Stimulated activated CD4-positive, alpha-beta T cell treated with anti-CD3 and anti-CD28 coated beads, TNF-alpha, amount 100 ng/mL, for 48 hours (primary cell): ENCODE measurements around the gene SNAPIN.
"Not testable (repeated sequence)": the region's sequence is repeated elsewhere in the genome, so short reads cannot be mapped to it uniquely, and the experiment has no call there.

ENCODE experiments used
- DNase-seq, 3 donors: peaks; one replicate each; pipeline ENCODE4 v3.0.0-alpha.2; 2020; ENCODE audit warnings: low read depth in 3 of 3

Gene SNAPIN

GRCh38 chr1:153626904-153627714 lies 31.4 kb upstream of the SNAPIN start, which contains the start of gene S100A13:
TSS of gene S100A13 (minus strand) at chr1:153627505. CDS start at chr1:153626472, 1,033 bp downstream.
- no peak for DNase-seq

- no peak for DNase-seq
These were observed 30.5 kb upstream of the SNAPIN start, which contains the start of gene S100A1 for GRCh38 chr1:153627715-153628626. TSS of gene S100A1 (plus strand) at chr1:153628434. CDS start at chr1:153630522, 2,088 bp downstream.

- no peak for DNase-seq
These were observed 29.7 kb upstream of the SNAPIN start for GRCh38 chr1:153628638-153629342.

- no peak for DNase-seq
These were observed 29.2 kb upstream of the SNAPIN start for GRCh38 chr1:153629343-153629665.

GRCh38 chr1:153629971-153630370 lies 28.5 kb upstream of the SNAPIN start:
- DNase-seq: no peak

GRCh38 chr1:153630384-153630783 lies 28.1 kb upstream of the SNAPIN start:
- no peak for DNase-seq

- DNase-seq: no peak
These were observed 27.2 kb upstream of the SNAPIN start for GRCh38 chr1:153631047-153632022.

- DNase-seq: no peak
These were observed 25.2 kb upstream of the SNAPIN start for GRCh38 chr1:153633161-153633753.

GRCh38 chr1:153633754-153634665 lies 24.5 kb upstream of the SNAPIN start, which contains the start of gene CHTOP:
TSS of gene CHTOP (plus strand) at chr1:153634066. CDS start at chr1:153636589, 2,523 bp downstream.
- peak; percentile 94 to 97 (median 94) for DNase-seq

GRCh38 chr1:153635872-153636271 lies 22.6 kb upstream of the SNAPIN start:
- DNase-seq: no peak

GRCh38 chr1:153636312-153636711 lies 22.2 kb upstream of the SNAPIN start:
- DNase-seq: no peak

- no peak for DNase-seq
These were observed 20.2 kb upstream of the SNAPIN start for GRCh38 chr1:153638261-153638660.

GRCh38 chr1:153639280-153639679 lies 19.2 kb upstream of the SNAPIN start:
- no peak for DNase-seq

- not testable (repeated sequence) for DNase-seq
These were observed 18.3 kb upstream of the SNAPIN start for GRCh38 chr1:153640213-153640612.

- no peak for DNase-seq
These were observed 17.6 kb upstream of the SNAPIN start for GRCh38 chr1:153640861-153641260.

GRCh38 chr1:153642161-153642560 lies 16.3 kb upstream of the SNAPIN start:
- no peak for DNase-seq

- no peak for DNase-seq
These were observed 15.4 kb upstream of the SNAPIN start for GRCh38 chr1:153643100-153643499.

GRCh38 chr1:153643816-153644215 lies 14.7 kb upstream of the SNAPIN start:
- DNase-seq: no peak

- no peak for DNase-seq
These were observed 11.7 kb upstream of the SNAPIN start for GRCh38 chr1:153646672-153647345.
